IMR-90 (cell line): ENCODE measurements around the gene TULP4. TPM values are rescaled to one million over a fixed set of nuclear protein-coding genes. Genes with fewer than 3 reads are reported as not detected.
"Not testable (repeated sequence)": the region's sequence is repeated elsewhere in the genome, so short reads cannot be mapped to it uniquely, and the experiment has no call there.

ENCODE experiments used
- ATAC-seq: fragments of 200-7000 bp; cut with Tn5 transposase; 2 replicates; pipeline ENCODE4 v1.9.1; 2020; ENCODE audit warnings: low read depth, mild to moderate bottlenecking, moderate library complexity
- BruUV-seq: library from RNA; stranded (reverse); fragments of 400-500 nt; replicated peaks from 2 replicates; lab custom pipeline; 2021; lab: Mats Ljungman, UMichigan
- CTCF ChIA-PET: fragments of 300-600 bp; formaldehyde crosslinking; extraction: SDS; loops from one replicate; lab custom pipeline; 2021; ENCODE audit warnings: antibody characterized with exemption; lab: Yijun Ruan, JAX
- POLR2A ChIA-PET: fragments of 300-600 bp; sonication (Branson Sonifier 250); formaldehyde crosslinking; loops from one replicate; lab custom pipeline; 2022; ENCODE audit warnings: antibody characterized with exemption; ENCODE audit not compliant: unreplicated experiment; lab: Charles Lee
- DNase-seq: peaks from one replicate; pipeline ENCODE4 v3.0.0; 2013
- H2AFZ ChIP-seq: replicated peaks from 2 replicates; pipeline ENCODE3; 2013; ENCODE audit warnings: low read length, mild to moderate bottlenecking; ENCODE audit not compliant: poor library complexity
- H2AK5ac ChIP-seq: 2 replicates; pipeline ENCODE4 v1.6.1; 2013; ENCODE audit warnings: low read depth, low read length, inconsistent platforms
- H2AK9ac ChIP-seq: replicated peaks from 2 replicates; pipeline ENCODE3; 2013; ENCODE audit warnings: mild to moderate bottlenecking, low read depth, low read length, moderate library complexity; ENCODE audit not compliant: poor library complexity
- H2BK120ac ChIP-seq: 2 replicates; pipeline ENCODE4 v1.6.1; 2013; ENCODE audit warnings: low read depth, low read length, inconsistent platforms
- H2BK15ac ChIP-seq: 3 replicates; pipeline ENCODE4 v1.6.1; 2013; ENCODE audit warnings: low read depth, low read length, inconsistent platforms
- H2BK20ac ChIP-seq: 2 replicates; pipeline ENCODE4 v1.6.1; 2013; ENCODE audit warnings: low read depth, mild to moderate bottlenecking, inconsistent platforms, low read length, moderate library complexity
- H2BK5ac ChIP-seq: 2 replicates; pipeline ENCODE4 v1.6.1; 2013; ENCODE audit warnings: mild to moderate bottlenecking, low read depth, low read length, inconsistent platforms; ENCODE audit not compliant: poor library complexity, severe bottlenecking
- H3K14ac ChIP-seq: replicated peaks from 2 replicates; pipeline ENCODE4 v1.6.1; 2013; ENCODE audit warnings: low read depth, low read length, inconsistent platforms
- H3K18ac ChIP-seq: 2 replicates; pipeline ENCODE4 v1.6.1; 2013; ENCODE audit warnings: low read depth, low read length, control low read depth
- H3K23ac ChIP-seq: 2 replicates; pipeline ENCODE4 v1.6.1; 2013; ENCODE audit warnings: low read depth, low read length, inconsistent platforms
- H3K27ac ChIP-seq: 2 replicates; pipeline ENCODE4 v1.5.1; 2013; ENCODE audit warnings: mild to moderate bottlenecking, control low read depth, low read length; ENCODE audit not compliant: insufficient read depth
- H3K27me3 ChIP-seq: 2 replicates; pipeline ENCODE4 v1.6.1; 2013; ENCODE audit warnings: low read length; ENCODE audit not compliant: control insufficient read depth, insufficient read depth
- H3K36me3 ChIP-seq: 2 replicates; pipeline ENCODE4 v1.6.1; 2013; ENCODE audit warnings: low read length, mixed read lengths; ENCODE audit not compliant: control insufficient read depth, insufficient read depth
- H3K4ac ChIP-seq: 2 replicates; pipeline ENCODE4 v1.6.1; 2013; ENCODE audit warnings: low read depth, low read length, inconsistent platforms
- H3K4me1 ChIP-seq: 2 replicates; pipeline ENCODE4 v1.6.1; 2013; ENCODE audit warnings: low read length, mixed read lengths; ENCODE audit not compliant: control insufficient read depth, insufficient read depth
- H3K4me2 ChIP-seq: 2 replicates; pipeline ENCODE4 v1.6.1; 2013; ENCODE audit warnings: low read depth, mild to moderate bottlenecking, control low read depth, low read length, moderate library complexity
- H3K4me3 ChIP-seq: 2 replicates; pipeline ENCODE4 v1.5.1; 2013; ENCODE audit warnings: low read depth, mild to moderate bottlenecking, control low read depth, low read length, moderate library complexity; ENCODE audit not compliant: insufficient read depth
- H3K56ac ChIP-seq: 2 replicates; pipeline ENCODE4 v1.6.1; 2013; ENCODE audit warnings: low read length, inconsistent platforms; ENCODE audit not compliant: insufficient read depth; ENCODE audit errors: extremely low read depth
- H3K79me1 ChIP-seq, 2 experiments: 2 replicates each; pipeline ENCODE4 v1.6.1; 2013; ENCODE audit warnings: low read length in 2 of 2, inconsistent platforms in 1 of 2, low read depth in 1 of 2
- H3K9ac ChIP-seq: 2 replicates; pipeline ENCODE4 v1.6.1; 2013; ENCODE audit warnings: low read depth, low read length, control low read depth
- H3K9me1 ChIP-seq: 2 replicates; pipeline ENCODE4 v1.6.1; 2013; ENCODE audit warnings: low read length, inconsistent platforms; ENCODE audit not compliant: insufficient read depth
- H3K9me3 ChIP-seq: 2 replicates; pipeline ENCODE4 v1.6.1; 2013; ENCODE audit warnings: low read length; ENCODE audit not compliant: control insufficient read depth, insufficient read depth
- H4K20me1 ChIP-seq: 2 replicates; pipeline ENCODE4 v1.6.1; 2013; ENCODE audit warnings: low read length, inconsistent platforms; ENCODE audit not compliant: insufficient read depth
- H4K5ac ChIP-seq: 2 replicates; pipeline ENCODE4 v1.6.1; 2013; ENCODE audit warnings: mild to moderate bottlenecking, low read depth, low read length, control low read depth
- H4K8ac ChIP-seq, 2 experiments: 2 replicates each; pipeline ENCODE4 v1.6.1; 2013; ENCODE audit warnings: low read depth in 2 of 2, low read length in 2 of 2, control low read depth in 1 of 2, inconsistent platforms in 1 of 2
- H4K91ac ChIP-seq: 2 replicates; pipeline ENCODE4 v1.6.1; 2013; ENCODE audit warnings: low read depth, low read length, inconsistent platforms; ENCODE audit not compliant: insufficient read depth
- WGBS, 2 experiments: methylation state at CpG; one replicate each; pipeline versions ENCODE4 v1.1.5 to v1.1.7; 2013; ENCODE audit warnings: missing lambda C conversion rate in 2 of 2; ENCODE audit not compliant: insufficient read length in 1 of 2; ENCODE audit errors: extremely low coverage in 2 of 2; 5-methylcytosine and 5-hydroxymethylcytosine counted together
- dilution Hi-C: fragments of 300-500 bp; cut with HindIII; formaldehyde crosslinking; loops from one replicate; pipeline ENCODE4 v1.14.3; 2018; ENCODE audit warnings: low sequenced_read_pairs; ENCODE audit not compliant: unreplicated experiment
- in situ Hi-C: fragments of 300-500 bp; cut with MboI; formaldehyde crosslinking; loops from 3 replicates; pipeline ENCODE4 v1.14.3; 2019; ENCODE audit warnings: low sequenced_read_pairs, inconsistent platforms, mixed read lengths
- intact Hi-C: fragments of 100-400 bp; cut with micrococcal nuclease; formaldehyde crosslinking; loops from 2 replicates; pipeline ENCODE4 v1.10.0; 2022
- polyA plus RNA-seq, 3 experiments: library from polyadenylated mRNA; depleted of rRNA; stranded (reverse); fragments of >200 nt; gene quantifications; 2 replicates each; pipeline ENCODE4 v1.2.3, GENCODE V29; 2012; ENCODE audit warnings: low replicate concordance in 1 of 3
- total RNA-seq: library from RNA; depleted of rRNA; stranded (reverse); fragments of >200 nt; gene quantifications from 2 replicates; pipeline ENCODE4 v1.2.3, GENCODE V29; 2012

Gene TULP4
- total and polyA plus RNA-seq, 2 of the 4 experiments (the other 2 are of a cell fraction): 8.1 to 30.6 TPM

GRCh38 chr6:158297657-158298056 is 14.6 kb upstream of the TULP4 start:
- H2AFZ ChIP-seq, H2AK5ac ChIP-seq, in situ Hi-C loops, H3K79me1 ChIP-seq, H2BK15ac ChIP-seq, H3K4ac ChIP-seq, H3K18ac ChIP-seq, POLR2A ChIA-PET, H3K23ac ChIP-seq, H3K9ac ChIP-seq, H3K4me3 ChIP-seq, H4K91ac ChIP-seq, H3K27ac ChIP-seq, H3K27me3 ChIP-seq, H4K5ac ChIP-seq, H3K4me2 ChIP-seq, ATAC-seq, H3K9me1 ChIP-seq, DNase-seq, H2BK5ac ChIP-seq, H3K4me1 ChIP-seq, H4K20me1 ChIP-seq, H3K36me3 ChIP-seq, H3K9me3 ChIP-seq, H4K8ac ChIP-seq, dilution Hi-C loops, intact Hi-C loops, BruUV-seq, H3K14ac ChIP-seq, H3K56ac ChIP-seq, H2BK120ac ChIP-seq, CTCF ChIA-PET, H2BK20ac ChIP-seq, H2AK9ac ChIP-seq: not testable (repeated sequence)
- WGBS, 2 experiments: no CpG with 5 or more reads among the region's 10 CpGs

GRCh38 chr6:158300306-158301143 is 11.7 kb upstream of the TULP4 start:
- H3K27me3 ChIP-seq, intact Hi-C loops, H2AFZ ChIP-seq, H4K91ac ChIP-seq, H3K56ac ChIP-seq, H3K23ac ChIP-seq, H4K5ac ChIP-seq, H2AK5ac ChIP-seq, BruUV-seq, H2BK15ac ChIP-seq, H3K36me3 ChIP-seq, H2BK5ac ChIP-seq, in situ Hi-C loops, POLR2A ChIA-PET, H3K4ac ChIP-seq, H3K14ac ChIP-seq, H3K27ac ChIP-seq, H4K8ac ChIP-seq, H3K4me2 ChIP-seq, H3K9me1 ChIP-seq, H2BK120ac ChIP-seq, H2AK9ac ChIP-seq, ATAC-seq, H3K4me1 ChIP-seq, H3K9ac ChIP-seq, H4K20me1 ChIP-seq, H3K18ac ChIP-seq, H2BK20ac ChIP-seq, H3K9me3 ChIP-seq, H3K4me3 ChIP-seq, dilution Hi-C loops: not testable (repeated sequence)
- DNase-seq: peak; percentile 60
- CTCF ChIA-PET: interaction anchor here (0.6 kb wide), 1 partner anchor 619 kb away, joined by 3 read pairs; no protein-coding TSS in a partner anchor
- 100% methylated on average over 1 of the region's 10 CpGs; no CpG with 5 or more reads in 1 of the 2 experiments for WGBS, 2 experiments
- peaks cover 0 to 10% of the 10 kb centered on the region in 2 experiments; a peak in 3 of 4 replicates for H3K79me1 ChIP-seq
